Stromal cell of bone marrow (primary cell): Measurements from ENCODE around the gene CHRNA4.

Experiments
- DNase-seq: peaks from one replicate; pipeline ENCODE4 v3.0.0-alpha.2; 2012; ENCODE audit warnings: low read depth

Gene CHRNA4

DNA sequence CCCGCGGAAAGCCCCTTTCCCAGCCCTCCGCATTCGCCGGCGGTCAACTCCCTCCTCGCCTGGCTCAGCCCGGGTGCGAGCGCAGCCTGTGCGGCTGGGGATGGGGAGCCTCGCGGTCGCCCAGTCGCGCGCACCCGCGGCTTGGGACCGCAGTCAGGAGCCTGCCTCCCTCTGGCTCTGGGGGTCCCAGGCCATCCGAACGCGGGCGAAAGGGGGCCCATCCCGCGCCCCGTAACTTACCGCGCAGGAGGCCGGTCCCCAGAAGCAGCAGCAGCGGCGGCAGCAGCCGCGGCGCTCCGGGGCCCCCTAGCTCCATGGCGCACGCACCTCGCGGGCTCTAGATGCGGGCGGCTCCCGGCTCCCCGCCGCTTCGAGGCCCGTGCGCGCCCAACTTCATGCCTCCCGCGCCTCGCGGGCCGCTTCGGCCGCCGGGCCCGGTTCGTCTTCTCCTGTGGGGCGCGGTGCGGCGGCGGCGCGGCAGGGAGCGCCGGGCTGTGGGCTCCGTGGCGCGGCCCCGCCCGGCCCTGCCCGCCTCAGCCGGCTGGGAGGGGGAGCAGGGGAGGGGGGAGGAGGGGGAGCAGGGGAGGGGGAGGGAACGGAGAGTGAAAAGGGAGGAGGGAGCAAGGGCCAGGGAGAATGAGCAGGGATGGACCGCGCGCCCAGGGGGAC, at the start of gene CHRNA4:
TSS of gene CHRNA4 (minus strand) at position 500 of the 669 bp plus-strand sequence. CDS start at position 316, 184 bp downstream.
- no peak for DNase-seq

DNA sequence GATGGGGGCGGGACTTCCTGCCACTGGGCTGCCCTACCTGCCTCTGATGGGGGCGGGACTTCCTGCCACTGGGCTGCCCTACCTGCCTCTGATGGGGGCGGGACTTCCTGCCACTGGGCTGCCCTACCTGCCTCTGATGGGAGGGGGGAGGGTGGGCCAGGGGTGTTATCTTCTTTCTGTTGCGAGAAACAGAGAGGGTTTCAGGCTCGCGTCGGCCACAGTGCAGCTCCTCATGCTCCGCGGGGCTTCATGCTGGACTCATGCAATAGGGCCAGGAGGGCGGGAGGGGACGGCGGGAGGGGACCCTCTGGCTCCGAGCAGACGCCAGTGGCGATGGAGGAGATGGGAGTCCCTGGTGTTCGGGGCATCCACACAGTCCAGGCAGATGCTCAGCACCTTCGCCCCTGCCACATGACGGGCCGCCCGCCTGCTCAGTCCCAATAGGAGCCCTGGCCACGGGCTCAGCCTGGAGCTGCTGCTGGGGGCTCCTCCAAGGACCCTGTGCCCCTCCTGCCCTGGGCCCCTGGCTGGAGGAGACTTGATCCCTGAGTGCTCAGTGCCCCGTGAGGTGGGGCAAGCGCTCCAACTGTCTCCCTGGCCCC, 48.8 kb upstream of the CHRNA4 start:
- DNase-seq: no peak

DNA sequence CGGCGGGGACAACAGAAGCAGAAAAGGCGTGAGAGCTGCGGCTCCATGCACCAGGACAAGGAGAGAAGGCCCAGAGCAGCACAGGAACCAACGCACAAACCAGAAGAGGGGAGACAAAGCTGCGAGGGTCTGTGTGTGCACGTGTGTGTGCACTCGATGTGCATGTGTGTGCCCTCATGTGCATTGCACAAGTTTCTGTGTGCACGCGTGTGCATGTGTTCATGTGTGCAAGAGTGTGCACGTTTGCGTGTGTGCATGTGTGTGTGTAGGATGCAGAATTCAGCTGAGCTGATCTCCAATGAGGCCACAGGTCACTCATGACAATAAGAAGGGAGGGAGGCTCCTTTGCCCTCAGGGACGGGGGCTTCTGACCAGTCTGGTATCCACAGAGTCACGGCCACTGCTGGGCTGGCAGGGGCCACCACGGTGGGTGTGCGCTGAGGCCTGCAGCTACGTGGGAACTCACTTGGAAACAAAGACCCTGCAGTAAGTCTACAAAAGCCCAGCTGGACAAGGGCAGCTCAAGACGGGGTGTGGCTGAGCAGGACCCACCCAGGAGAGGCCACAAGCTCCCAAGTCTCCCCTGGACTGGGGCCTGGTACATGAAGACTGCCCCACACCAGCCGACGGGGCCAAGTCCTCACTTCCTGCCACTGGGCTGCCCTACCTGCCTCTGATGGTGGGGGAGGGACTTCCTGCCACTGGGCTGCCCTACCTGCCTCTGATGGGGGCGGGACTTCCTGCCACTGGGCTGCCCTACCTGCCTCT, 48.1 kb upstream of the CHRNA4 start:
- no peak for DNase-seq

DNA sequence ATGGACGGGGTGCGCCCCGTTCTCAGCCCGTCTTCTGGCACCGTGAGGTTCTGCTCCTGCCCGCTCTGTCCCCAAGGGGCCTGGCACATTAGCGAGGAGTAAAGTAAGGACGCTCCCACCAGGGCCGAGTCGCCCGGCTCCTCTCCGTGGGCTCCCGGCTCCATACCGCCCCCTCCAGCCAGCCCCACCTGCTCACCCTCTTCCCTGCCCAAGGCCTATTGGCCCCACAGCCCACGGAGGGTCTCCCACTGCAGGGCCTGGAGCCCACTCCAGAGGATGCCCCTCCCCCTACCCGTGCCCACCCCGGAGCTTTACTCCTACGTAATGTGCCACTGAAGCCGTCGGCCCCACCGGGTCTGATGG, 47.5 kb upstream of the CHRNA4 start:
- no peak for DNase-seq

DNA sequence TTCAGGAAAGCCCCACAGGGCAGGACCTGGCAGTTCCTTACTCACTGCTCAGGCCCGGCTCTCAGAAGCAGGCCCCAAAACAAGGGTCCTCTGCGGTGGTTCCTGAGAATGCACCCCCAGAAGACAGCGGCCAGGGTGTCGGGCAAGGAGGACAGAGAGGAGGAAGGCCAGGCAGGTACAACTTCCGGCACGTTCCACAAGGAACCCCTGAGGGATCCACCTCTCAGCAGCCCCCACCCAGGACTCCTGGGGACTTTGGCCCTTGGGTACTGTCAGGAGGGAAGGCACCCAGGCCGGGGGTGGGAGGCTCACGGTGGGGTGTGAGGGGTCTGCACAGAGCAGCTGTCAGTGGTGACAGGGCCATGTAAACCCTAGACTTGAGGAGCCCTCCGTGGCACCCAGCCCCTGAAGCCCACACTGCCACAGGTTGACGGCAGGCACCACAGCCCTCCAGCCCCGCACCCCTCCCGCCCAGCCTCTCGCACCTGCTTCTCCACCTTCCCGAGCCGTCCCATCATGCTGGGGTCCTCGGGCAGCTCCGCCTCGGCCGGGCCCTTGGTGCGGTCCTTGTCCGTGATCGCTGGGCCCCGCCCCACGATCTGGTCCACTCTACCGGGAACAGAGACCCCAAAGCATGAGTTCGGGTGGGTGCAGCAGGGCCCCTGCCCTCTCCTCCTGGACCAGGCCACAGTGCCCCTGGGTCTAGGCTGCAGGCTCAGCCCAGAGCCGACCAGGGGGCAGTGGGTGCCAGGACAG, 47.0 kb upstream of the CHRNA4 start:
- DNase-seq: no peak

DNA sequence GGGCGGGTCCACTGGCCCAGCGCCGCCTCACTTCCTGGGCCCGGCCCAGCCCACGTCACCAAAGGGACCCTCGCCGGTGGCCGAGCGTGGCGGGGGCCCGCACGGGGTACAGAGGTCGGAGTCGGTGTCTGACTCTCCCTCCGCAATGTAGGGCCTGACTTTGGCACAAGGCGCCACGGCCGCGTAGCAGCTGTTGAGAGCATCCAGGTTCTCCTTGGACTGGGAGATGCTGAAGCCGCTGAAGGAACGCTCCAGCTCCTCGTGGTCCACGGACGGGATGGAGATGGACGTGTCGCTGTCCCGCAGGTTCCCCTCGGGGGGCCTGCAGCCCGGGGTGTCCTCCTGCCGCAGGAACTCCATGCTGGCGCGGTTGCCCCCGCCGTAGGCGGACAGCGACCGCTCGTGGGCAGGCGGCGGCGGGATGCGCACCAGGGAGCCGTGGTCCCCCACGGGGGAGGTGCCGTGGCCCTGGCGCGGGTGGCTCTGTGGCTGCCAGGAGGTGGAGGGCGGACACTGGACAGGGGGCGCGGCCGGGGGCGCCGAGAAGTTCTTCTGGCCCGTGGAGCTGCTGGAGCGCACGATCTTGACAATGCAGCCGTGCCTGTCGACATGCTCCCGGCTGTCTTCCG, 45.6 kb upstream of the CHRNA4 start:
- DNase-seq: no peak

DNA sequence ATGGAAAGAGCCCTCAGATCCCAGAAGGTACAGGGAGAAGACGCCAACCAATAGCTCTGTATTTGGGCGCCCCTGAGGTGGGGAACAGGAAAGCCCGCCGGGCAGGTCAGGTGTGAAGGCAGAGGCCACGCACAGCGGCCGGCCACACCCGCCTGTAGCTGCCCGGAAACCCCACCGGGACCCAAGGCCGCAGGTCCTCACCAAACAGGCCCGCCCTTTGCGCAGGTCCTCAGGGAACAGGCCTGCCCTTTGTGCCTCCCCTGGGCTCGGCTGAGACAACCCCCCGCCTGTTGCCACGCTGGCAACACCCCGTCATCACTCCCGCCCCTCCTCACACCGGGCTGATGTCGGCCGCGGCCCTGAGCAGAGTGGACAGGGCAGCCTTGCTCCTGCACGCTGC, 44.9 kb upstream of the CHRNA4 start:
- no peak for DNase-seq

DNA sequence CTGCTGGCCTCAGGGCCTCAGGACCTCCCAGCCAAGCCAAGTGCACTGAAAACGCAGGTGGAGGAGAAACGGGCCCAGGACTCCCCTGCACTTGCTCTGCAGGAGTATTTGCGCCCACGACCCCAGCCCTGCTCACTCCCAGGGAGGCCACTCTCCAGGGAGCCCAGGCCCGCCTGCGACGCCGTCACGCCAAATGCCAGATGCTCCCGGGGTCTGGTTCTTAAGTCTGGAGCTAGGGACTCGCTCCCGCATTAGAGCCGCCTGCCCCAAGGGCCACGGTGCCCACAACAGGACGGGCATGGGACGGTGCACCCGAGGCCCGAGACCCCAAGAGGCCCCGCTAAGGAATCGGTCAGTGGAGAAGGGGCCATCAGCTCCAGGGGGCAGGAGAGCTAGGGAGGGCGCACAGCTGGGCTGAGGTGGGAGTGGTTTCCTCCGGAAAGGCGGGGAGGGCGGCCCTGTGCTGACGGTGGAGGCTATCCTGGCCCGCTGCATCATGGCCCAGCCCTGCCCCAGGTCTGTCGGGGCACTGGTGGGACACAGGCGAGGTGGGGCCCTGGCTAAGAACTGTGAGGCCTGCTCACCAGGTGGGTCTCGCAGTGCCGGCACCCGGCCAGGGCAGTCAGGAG, 44.1 kb upstream of the CHRNA4 start:
- no peak for DNase-seq

DNA sequence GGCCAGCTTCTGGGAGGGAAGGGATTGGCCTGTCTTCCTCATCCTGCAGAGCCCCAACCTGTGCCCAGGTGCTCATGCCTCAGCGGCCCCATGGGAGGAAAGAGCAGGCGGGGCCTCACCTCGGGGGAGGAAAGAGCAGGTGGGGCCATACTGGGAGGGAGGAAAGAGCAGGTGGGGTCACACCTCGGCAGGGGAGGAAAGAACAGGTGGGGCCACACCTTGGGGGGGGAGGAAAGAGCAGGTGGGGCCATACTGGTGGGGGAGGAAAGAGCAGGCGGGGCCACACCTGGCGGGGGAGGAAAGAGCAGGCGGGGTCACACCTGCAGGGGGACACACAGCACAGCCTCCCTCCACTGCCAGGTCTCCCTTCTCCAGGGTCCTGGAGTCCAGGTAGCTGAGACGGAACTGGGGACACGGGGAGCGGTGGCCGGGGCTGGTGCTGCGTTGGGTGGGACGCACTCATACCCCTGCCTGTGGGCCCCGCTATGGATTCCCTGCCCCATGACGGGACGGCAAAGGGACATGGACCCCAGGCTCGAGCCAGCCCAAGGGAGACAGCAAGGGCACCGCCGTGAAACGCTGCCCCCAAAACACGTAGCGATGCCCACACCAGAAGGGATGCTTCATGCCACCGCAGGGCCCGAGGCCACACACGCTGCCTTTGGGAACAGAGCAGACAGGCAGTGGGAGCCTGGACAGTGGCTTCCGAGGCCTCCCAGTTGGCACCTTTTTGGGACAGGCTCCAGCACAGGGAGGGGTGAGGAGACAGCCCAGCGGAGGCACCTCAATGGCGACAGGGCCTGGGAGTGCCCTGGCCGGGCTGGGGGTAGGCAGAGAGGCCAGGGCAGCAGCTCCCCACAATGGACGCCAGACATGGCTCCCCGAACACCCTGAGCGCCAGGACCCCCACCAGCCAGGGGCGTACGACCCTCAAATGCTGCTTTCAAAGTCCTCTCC, 43.3 kb upstream of the CHRNA4 start:
- no peak for DNase-seq

DNA sequence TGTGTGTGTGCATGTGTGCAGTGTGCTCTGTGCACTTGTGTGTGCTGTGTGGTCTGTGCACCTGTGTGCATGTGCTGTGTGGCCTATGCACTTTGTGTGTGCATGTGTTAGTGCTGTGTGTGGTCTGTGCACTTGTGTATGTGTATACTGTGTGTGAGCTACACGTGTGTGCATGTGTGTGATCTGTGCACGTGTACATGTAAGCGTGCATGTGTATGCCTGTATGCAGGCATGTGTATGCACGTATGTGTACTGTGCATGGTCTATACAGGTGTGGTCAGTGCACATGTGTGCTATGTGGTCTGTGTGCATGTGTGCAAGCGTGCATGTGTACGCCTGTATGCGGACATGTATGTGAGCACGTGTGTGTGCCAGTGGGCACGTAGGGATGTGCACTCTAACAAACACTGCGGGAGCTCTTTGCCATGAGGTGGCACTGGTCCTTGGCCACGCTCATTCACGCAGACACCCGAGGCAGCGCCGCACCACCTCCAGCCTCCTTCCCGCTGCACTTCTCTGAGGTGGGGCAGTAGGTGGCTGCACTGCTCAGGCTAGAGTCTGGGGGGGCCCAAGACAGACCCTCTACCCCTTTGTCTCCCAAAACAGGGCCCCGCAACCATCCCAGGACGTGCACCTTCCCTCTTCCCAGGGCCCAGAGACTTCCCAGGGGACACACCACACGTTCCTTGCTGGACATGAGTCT, 42.4 kb upstream of the CHRNA4 start:
- DNase-seq: no peak

DNA sequence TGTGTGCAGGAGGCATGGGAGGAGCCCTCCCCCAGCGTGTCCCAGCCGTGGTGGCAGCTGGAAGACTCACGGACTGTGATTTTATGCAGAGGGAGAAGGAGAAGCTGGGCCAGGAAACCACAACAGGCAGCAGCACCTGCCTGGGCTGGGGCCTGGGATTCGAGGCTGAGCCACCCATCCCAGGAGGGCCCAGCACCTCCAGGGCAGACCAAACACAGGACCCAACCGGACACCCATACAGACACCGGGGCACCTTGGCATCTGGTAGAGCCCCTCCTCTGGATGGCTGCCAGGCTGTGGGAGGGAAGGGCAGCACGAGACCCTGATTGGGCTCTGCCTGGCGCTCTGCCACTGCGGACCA, 41.7 kb upstream of the CHRNA4 start:
- no peak for DNase-seq

DNA sequence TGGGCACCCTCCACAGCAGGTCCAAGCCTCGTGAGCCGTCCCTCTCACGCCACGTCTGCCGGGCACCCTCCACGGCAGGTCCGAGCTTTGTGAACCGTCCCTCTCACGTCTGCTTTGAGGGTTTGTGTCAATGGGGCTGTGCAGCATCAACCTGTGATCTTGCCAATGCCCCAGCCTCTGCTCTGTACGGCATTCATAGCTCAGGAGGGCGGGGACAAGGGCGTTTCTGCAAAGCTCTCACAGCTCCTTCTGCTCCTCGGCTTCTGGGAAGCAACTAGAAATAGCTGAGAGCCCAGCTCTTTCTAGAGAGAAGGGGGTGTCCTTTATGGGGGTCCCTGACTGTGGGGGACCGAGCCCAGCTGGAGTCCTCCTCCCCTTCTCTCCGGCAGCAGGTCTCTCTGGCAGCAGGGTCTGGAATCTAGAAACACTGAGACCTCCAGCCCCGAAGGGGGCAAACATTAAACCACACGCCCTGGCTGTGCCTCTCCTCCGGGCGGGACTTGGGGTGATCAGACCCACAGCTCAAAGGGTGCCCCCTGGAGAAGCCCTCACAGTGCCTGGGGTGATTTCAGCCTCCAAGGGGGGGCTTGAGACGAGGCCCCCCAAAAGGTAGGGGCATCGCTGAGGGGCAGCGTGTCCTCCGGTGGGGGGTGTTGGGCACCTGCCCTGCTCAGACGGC, 41.2 kb upstream of the CHRNA4 start:
- no peak for DNase-seq

DNA sequence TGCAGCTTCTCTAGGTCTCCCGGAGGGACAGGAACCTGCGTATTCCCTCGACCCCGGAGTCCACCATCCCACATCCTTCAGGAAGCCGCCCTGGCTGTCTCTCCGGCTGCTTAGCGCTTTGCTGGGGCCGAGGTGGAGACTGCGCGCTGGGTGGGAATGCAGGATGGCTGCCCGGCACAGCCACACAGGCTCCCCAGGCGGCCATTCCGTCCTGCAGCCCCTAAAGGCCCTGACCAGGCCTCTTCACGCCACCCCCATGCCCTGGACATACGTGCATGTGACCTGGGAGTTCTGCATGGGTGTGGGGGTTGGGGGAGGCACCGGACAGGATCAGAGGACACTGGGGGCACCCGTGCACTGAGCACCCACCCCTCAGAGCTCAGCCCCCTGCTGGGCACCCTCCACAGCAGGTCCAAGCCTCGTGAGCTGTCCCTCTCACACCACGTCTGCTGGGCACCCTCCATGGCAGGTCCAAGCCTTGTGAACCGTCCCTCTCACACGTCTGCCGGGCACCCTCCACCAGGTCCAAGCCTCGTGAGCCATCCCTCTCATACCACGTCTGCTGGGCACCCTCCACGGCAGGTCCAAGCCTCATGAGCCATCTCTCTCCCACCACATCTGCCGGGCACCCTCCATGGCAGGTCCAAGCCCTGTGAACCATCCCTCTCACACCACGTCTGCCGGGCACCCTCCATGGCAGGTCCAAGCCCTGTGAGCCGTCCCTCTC, 40.4 kb upstream of the CHRNA4 start:
- no peak for DNase-seq

DNA sequence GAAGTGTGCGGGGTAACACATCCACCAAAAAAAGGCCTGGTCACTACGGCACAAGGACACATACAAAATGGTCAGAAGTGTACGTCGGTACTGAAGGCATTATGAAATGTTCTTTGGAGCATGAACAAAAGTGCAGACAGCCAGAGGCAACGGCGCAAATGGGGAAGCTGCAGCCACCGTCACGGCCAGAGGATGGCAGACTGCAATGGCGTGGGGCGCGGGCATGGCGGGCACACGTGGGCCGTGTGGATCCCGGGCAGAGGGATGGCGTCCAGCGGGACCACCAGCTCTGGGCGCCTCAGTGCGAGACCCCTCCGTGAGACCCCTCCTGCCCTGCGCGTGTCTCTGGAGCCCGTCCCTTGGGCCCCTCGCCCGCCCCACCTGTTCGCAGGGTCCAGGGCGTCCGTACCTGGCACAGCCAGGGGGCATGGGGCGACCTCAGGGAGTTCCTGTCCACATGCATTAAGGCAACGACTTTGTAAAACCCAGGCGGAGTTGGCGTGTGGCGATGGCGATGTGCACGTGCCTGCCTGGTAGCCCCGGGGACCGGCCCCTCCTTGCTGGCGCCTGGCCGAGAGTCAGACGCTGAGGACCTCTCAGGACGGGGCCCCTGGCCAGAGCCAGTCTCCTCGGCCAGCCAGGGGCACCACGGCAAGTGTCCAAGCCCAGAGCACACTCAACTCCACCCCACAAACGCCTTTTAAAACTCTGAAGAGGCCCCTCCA, 39.5 kb upstream of the CHRNA4 start:
- DNase-seq: no peak

DNA sequence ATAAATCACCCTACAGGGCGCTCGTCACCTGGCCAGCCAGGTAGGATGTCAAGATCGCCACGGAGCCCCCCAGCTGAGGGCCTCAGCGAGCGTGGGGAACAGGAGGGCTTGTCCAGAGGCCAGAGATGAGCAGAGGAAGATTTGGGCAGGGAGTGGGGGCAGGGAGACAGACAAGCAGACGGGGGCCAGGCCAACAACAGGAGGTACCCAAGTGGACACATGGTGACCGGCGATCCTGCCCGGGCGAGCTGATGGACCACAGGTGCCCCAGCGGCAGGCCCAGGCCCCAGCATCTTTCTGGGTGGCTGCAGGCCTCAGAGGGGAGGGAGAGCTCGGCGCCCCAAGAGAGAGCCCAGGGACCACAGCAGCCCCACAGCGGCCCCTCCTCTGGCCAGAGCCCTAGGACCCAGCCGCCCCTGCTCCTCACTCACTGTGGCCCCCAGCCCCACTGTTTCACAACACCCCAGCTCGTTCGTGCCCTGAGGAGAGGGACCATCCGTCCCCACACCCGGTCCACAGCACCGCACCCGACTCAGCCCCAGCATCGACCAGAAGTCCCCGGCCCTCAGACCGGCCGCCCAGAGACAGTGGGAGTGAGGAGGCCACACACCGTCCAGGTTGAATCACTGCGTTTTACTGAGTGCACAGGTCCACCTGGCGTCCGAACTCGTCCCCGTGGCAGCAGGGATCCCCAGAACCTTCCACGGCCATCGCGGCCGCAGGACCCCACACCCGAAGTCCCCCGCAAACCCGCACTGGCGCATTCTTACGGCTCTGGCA, 38.6 kb upstream of the CHRNA4 start:
- DNase-seq: no peak

DNA sequence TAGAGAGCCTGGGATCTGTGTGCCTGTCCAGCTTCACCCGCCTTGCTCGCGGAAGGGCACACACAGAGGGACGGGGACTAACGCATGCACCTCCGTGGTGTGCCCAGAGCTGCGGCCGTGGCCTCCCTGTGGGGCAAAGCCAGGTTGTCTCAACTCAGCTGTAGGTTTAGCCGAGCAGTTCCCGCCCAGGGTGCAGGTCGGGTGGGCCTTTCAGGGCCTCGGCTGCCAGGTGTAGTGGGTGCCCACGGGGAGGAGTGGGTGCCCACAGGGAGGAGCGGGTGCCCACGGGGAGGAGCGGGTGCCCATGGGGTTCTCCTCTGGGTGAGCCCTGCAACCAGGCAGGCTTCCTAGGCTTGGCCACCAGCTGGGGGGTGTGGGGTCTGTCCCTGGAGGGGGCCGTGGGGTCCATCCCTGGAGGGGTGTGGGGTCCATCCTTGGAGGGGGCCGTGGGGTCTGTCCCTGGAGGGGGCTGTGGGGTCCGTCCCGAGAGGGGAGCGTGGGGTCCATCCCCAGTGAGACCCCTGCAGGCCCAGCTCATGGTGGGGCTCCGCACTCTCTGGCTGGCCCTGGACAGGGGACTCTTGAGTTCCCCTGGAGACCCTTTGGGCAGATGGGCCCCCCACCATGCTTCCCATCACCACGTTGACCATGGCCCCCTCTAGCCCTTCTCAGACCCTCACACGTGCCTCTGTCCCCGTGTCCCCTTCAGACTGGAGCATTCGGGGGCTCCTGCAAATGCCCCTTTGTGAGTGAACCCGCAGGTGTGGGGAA, 37.8 kb upstream of the CHRNA4 start:
- DNase-seq: no peak
